MM.1S (cell line): Measurements from ENCODE around the gene HGD.

Source experiments
- EZH2 ChIP-seq: fragments of 300-600 bp; sonication (generic); optimal IDR thresholded peaks from 2 replicates; pipeline ENCODE3; 2017; ENCODE audit warnings: low read depth, mild to moderate bottlenecking, antibody characterized with exemption, low read length, mixed read lengths
- EZH2phosphoT487 ChIP-seq: fragments of 300-600 bp; sonication (generic); IDR thresholded peaks from 2 replicates; pipeline ENCODE4 v1.6.1; 2018; ENCODE audit warnings: antibody characterized with exemption, low read length
- TF ChIP-seq, protein P1 (sequence below): fragments of 300-600 bp; sonication (generic); IDR thresholded peaks from 2 replicates; pipeline ENCODE4 v1.5.1; 2016; ENCODE audit warnings: antibody characterized with exemption, low read length, mixed read lengths

DNA sequence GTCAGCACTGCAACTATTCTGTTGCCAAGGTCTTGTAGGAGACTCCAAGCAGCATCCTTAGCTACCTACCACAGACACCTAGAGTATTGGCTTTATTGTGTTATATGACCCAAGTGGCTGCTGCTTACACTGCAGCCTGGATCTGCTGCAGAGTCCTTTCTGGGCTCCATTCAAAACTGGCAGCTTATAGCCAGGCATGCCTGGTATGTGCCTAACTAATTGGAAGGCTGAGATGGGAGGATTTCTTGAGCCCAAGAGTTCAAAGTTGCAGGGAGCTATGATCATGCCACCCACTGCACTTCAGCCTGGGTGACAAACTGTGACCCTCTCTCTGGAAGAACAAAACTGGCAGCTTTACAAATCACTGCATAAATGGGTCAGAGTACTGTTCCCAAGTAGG is 77.3 kb downstream of the HGD start:
- TF ChIP-seq, protein P1, sequence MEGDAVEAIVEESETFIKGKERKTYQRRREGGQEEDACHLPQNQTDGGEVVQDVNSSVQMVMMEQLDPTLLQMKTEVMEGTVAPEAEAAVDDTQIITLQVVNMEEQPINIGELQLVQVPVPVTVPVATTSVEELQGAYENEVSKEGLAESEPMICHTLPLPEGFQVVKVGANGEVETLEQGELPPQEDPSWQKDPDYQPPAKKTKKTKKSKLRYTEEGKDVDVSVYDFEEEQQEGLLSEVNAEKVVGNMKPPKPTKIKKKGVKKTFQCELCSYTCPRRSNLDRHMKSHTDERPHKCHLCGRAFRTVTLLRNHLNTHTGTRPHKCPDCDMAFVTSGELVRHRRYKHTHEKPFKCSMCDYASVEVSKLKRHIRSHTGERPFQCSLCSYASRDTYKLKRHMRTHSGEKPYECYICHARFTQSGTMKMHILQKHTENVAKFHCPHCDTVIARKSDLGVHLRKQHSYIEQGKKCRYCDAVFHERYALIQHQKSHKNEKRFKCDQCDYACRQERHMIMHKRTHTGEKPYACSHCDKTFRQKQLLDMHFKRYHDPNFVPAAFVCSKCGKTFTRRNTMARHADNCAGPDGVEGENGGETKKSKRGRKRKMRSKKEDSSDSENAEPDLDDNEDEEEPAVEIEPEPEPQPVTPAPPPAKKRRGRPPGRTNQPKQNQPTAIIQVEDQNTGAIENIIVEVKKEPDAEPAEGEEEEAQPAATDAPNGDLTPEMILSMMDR, result no peak
- TF ChIP-seq EZH2phosphoT487, result no peak
- TF ChIP-seq EZH2, result no peak
